Melanocyte of skin (primary cell): ENCODE data around the gene ENKUR. TPM values are rescaled to one million over a fixed set of nuclear protein-coding genes. Genes with fewer than 3 reads are reported as not detected.

ENCODE experiments used
- small RNA-seq, 2 donors: library from RNA; depleted of rRNA; stranded (forward); fragments of <200 nt; gene quantifications; one replicate each; pipeline ENCODE3, GENCODE V24; 2012
- total RNA-seq, 2 donors: library from RNA; depleted of rRNA; stranded (reverse); fragments of >200 nt; gene quantifications; 2 replicates each; pipeline ENCODE4 v1.2.3, GENCODE V29; 2012

ENKUR gene, protein sequence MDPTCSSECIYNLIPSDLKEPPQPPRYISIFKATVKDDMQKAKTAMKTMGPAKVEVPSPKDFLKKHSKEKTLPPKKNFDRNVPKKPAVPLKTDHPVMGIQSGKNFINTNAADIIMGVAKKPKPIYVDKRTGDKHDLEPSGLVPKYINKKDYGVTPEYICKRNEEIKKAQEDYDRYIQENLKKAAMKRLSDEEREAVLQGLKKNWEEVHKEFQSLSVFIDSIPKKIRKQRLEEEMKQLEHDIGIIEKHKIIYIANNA
- total RNA-seq, result under 1 TPM; under 0.01 TPM

DNA sequence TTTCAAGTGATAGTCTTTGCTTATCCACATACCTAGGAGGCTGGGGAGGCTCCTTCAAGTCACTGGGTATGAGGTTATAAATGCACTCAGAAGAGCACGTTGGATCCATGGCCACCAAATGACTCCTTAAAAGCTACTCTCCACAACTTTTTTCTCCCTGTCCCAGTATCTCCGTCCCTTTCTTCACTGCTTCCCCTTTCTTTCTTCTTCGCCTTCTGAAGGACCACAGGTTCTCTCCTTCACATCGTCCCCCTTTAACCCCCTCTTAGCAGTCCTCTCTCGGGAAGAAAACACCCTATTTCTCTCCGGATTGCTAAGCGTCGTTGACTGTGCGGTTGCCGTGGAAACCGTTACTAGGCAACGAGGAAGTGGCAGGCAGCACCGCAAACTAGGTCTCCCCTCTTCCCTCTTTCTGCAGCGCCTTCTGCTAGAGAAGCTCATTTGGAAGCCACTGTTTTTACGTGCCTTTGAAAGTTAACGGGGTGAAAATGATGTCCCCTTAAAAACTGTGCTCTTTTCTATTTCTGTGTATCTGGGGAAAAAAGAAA, at the start of gene ENKUR:
TSS of gene ENKUR (minus strand) at position 331 of the 548 bp plus-strand sequence. CDS start at position 109, 222 bp downstream.

DNA sequence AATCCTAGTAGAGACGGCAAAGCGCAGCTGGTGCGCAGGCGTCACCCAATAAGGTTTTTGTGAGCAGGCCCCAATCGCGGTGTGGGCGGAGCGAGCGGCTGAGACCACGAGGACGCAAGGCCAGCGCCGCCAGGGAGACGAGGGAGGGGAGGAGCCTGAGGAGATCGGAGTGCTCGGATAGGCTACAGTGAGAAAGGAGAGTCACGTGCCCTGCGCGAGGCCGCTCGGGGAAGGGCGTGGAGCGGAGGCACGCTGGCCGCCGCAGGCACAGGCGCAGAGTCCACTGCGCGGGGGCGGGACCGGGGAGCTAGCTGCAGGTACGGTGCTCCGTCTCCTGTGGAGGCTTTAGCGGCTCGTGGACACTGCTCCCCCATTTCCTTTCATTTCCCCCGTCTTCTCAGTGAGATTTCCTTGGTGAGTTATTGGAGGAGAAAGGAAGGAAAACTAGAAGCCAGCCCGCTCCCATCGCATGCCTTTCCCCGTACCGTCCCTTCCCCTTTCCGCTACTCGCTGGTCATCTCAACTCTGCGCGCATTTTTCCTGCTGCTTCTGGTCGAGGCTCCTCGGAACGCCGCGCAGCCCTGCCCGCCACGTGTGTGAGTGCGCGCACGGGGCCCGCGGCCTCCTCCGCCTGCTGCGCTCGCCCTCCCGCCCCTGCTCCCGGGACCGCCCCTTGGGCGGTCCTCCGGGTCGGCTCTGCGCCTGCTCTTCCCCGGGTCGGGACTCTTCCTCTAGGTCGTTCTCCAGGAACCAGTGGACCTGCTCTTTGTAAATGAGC, 607 bp upstream of the ENKUR start, which contains the start of gene THNSL1:
TSS of gene THNSL1 (plus strand) at position 237 of the 778 bp plus-strand sequence. CDS start 6,612 bp downstream, outside the sequence.

DNA sequence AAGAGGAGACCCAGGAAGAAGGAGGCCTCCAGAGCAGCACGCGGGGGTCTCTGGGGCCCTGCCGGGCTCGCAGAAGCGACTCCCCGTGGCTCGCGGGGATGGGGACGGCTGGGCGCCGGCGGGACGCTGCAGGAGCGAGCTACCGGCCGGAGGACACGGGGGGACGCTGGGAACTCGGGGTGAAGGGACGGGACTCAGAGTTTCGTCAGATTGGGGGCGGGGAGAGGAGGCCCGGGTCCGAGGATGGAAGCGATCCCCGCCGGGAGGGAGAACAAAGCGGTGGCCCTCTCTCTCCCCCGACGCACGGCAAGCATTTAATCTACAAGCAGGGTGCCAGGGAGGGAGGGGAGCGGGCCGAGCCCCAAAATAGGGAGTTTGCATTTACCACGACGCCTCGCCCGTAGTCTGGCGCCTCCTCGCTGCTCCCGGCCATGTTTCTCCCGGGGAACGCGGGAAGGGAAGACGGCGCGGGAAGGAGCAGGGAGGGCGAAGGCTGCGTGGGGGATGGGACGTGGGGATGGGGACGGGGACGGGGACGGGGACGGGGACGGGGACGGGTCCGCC, 63.7 kb downstream of the ENKUR start, which contains the start of gene PRTFDC1:
TSS of gene PRTFDC1 (minus strand) at position 464 of the 564 bp plus-strand sequence. CDS start at position 433, 31 bp downstream.

Small RNA genes lying within 50 kb of the gene (small RNA-seq; reads per million reads assigned to genes)
- gene AL512598.1, result 0 reads per million in 2 donors

Other genes with a start within 250 kb of the ENKUR start
- gene PRTFDC1, start 63.6 kb downstream of the ENKUR start, total RNA-seq, result under 1 TPM; under 0.01 to 1.00 TPM
- 1 to 10 TPM; 4.1 to 4.3 TPM for gene THNSL1, start 454 bp upstream of the ENKUR start, total RNA-seq
- gene GPR158, start 158.8 kb upstream of the ENKUR start, total RNA-seq, result 10 to 100 TPM in 1 of 2 donors, 1 to 10 TPM in 1; 1.3 to 10.3 TPM